Parathyroid adenoma (tissue), 2 donors: ENCODE results near the gene EFCAB10.

ENCODE experiments used
- H2AFZ ChIP-seq: fragments of 300-600 bp; sonication (generic); one replicate; pipeline ENCODE4 v1.7.0; 2017; ENCODE audit warnings: antibody characterized with exemption, mild to moderate bottlenecking
- H3K27ac ChIP-seq: fragments of 300-600 bp; sonication (generic); one replicate; pipeline ENCODE4 v1.7.0; 2017
- H3K27me3 ChIP-seq: fragments of 300-600 bp; sonication (generic); one replicate; pipeline ENCODE4 v1.7.0; 2017; ENCODE audit warnings: low read length; ENCODE audit not compliant: control insufficient read depth, insufficient read depth
- H3K36me3 ChIP-seq: fragments of 300-600 bp; sonication (generic); one replicate; pipeline ENCODE4 v1.7.0; 2017; ENCODE audit warnings: low read length; ENCODE audit not compliant: control insufficient read depth, insufficient read depth
- H3K4me1 ChIP-seq: fragments of 300-600 bp; sonication (generic); one replicate; pipeline ENCODE4 v1.7.0; 2017; ENCODE audit warnings: control low read depth
- H3K4me2 ChIP-seq: fragments of 300-600 bp; sonication (generic); one replicate; pipeline ENCODE4 v1.7.0; 2017; ENCODE audit warnings: low read length
- H3K4me3 ChIP-seq: fragments of 300-600 bp; sonication (generic); one replicate; pipeline ENCODE4 v1.7.0; 2017; ENCODE audit warnings: low read depth, low read length
- H3K79me2 ChIP-seq: fragments of 300-600 bp; sonication (generic); one replicate; pipeline ENCODE4 v1.7.0; 2017; ENCODE audit warnings: control low read depth
- H3K9ac ChIP-seq: fragments of 300-600 bp; sonication (generic); one replicate; pipeline ENCODE4 v1.7.0; 2017; ENCODE audit warnings: mild to moderate bottlenecking
- H3K9me3 ChIP-seq: fragments of 300-600 bp; sonication (generic); one replicate; pipeline ENCODE4 v1.7.0; 2017; ENCODE audit warnings: low read length; ENCODE audit not compliant: control insufficient read depth
- TF ChIP-seq, protein P1 (sequence below): fragments of 300-600 bp; sonication (generic); IDR thresholded peaks from one replicate; pipeline ENCODE4 v1.7.0; 2017; ENCODE audit warnings: antibody characterized with exemption, mild to moderate bottlenecking
- donor health status: primary hyperparathyroidism.

The EFCAB10 gene

DNA sequence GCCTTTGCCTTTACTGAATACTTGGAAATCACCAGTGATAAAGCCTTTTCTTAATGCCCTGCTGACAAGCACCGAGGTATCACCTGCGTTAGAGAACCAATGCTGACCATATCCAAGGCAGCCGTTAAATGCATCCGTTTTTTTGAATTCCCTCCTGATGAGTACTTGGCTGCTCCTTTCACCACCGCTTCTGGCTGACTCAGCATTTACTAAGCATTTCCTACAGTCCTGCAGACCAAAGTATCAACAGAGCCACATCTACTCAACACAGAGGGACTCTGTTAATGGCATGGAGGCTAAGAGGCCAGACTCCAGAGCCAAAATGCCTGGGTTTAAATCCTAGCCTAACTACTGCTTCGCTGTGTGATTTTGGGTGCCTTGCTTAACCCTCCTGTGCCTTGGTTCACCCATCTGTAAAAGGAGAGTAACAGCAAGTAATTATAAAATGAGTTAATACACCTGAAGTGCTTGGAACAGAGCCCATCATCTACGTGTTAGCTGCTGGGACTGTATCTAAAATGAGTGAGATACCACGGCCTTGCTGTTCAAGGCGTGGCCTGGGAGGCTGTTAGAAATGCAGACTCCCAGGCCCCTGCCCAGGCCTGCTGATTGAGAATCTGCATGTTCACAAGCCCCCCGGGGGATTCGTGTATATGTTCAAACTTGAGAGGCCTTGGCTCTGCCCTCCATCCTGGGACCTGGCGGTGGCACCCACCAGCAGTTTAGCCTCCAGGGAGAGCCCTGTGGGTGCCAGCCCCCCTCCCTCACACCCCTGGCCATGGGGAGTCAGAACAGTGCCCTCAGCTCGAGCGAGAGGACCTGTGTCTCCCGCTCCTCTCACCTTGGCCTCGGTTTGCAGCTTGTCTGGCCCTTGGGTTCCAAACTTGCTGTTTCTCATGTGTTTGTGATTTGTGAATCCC lies 30.8 kb upstream of the EFCAB10 start:
- Histone ChIP-seq H3K27me3 (no peaks in the 10 kb centered on the region), H2AFZ (no peak overlapping the region), H3K4me2 (no peak overlapping the region), H3K79me2 (no peaks in the 10 kb centered on the region), H3K9me3 (no peaks in the 10 kb centered on the region), H3K4me1 (no peaks in the 10 kb centered on the region), H3K36me3 (no peaks in the 10 kb centered on the region), H3K27ac (no peak overlapping the region), H3K4me3 (no peak overlapping the region), H3K9ac (no peak overlapping the region)
- TF ChIP-seq, protein P1, sequence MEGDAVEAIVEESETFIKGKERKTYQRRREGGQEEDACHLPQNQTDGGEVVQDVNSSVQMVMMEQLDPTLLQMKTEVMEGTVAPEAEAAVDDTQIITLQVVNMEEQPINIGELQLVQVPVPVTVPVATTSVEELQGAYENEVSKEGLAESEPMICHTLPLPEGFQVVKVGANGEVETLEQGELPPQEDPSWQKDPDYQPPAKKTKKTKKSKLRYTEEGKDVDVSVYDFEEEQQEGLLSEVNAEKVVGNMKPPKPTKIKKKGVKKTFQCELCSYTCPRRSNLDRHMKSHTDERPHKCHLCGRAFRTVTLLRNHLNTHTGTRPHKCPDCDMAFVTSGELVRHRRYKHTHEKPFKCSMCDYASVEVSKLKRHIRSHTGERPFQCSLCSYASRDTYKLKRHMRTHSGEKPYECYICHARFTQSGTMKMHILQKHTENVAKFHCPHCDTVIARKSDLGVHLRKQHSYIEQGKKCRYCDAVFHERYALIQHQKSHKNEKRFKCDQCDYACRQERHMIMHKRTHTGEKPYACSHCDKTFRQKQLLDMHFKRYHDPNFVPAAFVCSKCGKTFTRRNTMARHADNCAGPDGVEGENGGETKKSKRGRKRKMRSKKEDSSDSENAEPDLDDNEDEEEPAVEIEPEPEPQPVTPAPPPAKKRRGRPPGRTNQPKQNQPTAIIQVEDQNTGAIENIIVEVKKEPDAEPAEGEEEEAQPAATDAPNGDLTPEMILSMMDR = no peak

DNA sequence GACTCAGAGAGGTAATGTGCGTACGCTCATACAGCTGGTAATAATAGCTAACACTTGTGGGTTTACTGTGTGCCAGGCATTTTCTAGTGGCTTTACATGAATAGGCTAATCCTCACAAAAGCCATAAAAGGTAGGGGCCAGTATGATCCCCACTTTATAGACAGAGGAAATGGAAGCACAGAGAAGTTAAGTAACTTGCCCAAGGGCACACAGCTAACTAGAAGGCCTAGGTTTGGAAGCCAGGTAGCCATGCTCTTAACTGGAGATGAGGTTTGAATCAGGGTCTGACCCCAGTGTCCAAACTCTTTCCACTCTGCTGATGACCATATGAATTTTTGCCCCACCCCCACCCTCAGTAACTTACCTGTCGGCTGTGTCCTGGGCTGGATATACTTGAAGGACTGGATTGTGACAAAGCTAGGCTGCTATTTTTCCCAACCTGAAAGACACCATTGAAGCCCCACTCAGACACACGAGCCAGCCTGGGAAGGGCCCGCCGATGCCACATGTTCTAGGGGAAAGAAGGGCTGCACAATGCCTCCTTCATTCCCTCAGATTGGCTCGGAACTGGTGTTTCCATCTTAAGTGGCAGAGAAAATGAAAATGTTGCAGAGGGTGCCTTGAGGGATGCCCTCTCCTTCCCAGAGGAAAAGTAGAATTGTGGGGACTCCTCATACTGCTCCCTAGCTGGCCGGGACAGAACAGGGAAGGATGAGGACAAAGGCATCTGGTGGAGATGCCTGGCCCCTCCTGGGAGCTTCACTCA lies 29.1 kb upstream of the EFCAB10 start:
- TF ChIP-seq, protein P1 = no peak
- H3K9ac ChIP-seq = no peak overlapping the region
- no peak overlapping the region for H3K4me3 ChIP-seq
- no peaks in the 10 kb centered on the region for H3K4me1 ChIP-seq
- no peaks in the 10 kb centered on the region for H3K27me3 ChIP-seq
- H3K27ac ChIP-seq = no peak overlapping the region
- no peak overlapping the region for H2AFZ ChIP-seq
- no peaks in the 10 kb centered on the region for H3K9me3 ChIP-seq
- no peaks in the 10 kb centered on the region for H3K36me3 ChIP-seq
- H3K4me2 ChIP-seq = no peak overlapping the region
- no peaks in the 10 kb centered on the region for H3K79me2 ChIP-seq

DNA sequence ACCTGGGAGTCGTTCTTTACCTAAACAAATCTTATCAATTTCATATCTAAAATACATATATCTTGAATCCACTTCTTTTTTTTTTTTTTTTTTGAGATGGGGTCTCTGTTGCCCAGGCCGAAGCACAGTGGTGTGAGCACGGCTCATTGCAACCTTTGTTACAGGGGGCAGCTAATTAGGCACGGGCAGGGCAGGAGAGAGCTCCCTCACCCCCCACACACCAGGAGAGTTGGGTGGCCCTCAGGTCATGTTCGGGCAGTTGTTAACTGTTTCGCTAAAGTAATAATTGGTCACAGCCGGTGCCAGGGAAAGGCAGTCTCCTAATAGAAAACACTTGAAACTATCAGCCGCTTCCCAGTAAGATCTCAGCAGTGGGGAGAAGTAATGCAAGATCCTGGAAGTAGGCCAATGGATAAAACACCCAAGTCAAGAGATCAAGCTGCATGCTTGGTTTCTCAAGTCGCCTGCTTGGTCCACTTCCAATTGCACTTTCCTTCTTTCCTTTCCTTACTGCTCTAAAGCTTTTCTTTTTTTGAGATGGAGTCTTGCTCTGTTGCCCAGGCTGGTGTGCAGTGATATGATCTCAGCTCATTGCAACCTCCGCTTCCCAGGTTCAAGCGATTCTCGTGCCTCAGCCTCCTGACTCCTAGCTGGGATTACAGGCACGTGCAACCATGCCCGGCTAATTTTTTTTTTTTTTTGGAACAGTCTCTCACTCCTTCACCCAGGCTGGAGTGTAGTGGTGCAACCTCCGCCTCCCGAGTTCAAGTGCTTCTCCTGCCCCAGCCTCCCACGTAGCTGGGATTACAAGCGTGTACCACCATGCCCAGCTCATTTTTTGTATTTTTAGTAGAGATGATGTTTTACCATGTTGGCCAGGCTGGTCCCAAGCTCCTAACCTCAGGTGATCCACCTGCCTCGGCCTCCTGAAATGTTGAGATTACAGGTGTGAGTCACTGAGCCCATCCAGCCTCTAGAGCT lies 21.3 kb upstream of the EFCAB10 start:
- H3K9me3 ChIP-seq = no peaks in the 10 kb centered on the region
- H3K4me1 ChIP-seq = no peaks in the 10 kb centered on the region
- TF ChIP-seq, protein P1 = no peak
- no peak overlapping the region for H3K4me2 ChIP-seq
- H3K79me2 ChIP-seq = no peaks in the 10 kb centered on the region
- no peaks in the 10 kb centered on the region for H3K36me3 ChIP-seq
- no peaks in the 10 kb centered on the region for H3K27me3 ChIP-seq
- H3K4me3 ChIP-seq = no peak overlapping the region
- no peak overlapping the region for H2AFZ ChIP-seq
- no peak overlapping the region for H3K27ac ChIP-seq
- no peak overlapping the region for H3K9ac ChIP-seq

DNA sequence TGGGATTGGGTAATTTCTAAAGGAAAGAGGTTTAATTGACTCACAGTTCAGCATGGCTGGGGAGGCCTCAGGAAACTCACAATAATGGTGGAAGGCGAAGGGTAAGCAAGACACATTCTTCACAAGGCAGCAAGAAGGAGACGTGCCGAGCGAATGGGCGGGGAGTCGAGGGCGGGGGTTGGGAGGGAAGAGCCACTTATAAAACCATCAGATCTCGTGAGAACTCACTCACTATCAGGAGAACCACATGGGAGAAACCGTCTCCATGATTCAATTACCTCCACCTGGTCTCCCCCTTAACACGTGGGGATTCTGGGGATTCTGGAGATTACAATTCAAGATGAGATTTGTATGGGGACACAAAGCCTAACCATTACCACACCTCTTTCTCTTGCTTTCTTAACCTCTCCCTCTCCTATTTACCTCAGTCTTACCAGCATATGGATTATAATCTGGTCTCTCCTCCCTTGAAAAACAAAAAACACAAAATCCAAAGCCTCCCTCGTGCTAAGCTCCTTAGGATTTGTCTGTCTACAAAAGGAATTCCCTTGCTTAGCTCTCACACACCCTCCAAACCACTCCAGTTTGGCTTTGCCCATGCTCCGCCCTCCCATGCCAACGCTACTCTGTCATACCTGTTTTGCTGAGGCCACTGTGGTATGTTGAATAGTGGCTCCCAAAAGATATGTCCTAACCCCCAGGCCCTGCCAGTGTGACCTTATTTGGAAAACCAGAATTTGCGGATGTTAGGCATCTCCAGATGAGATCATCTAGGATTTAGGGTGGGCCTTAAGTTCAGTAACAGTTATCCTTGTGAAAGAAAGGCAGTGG lies 19.6 kb upstream of the EFCAB10 start:
- Histone ChIP-seq H3K36me3 (no peaks in the 10 kb centered on the region), H3K4me3 (no peak overlapping the region), H3K4me1 (no peaks in the 10 kb centered on the region), H3K9ac (no peak overlapping the region), H3K79me2 (no peaks in the 10 kb centered on the region), H2AFZ (no peak overlapping the region), H3K4me2 (no peak overlapping the region), H3K9me3 (no peaks in the 10 kb centered on the region), H3K27ac (no peak overlapping the region), H3K27me3 (no peaks in the 10 kb centered on the region)
- TF ChIP-seq, protein P1 = no peak
